Measurements from ENCODE around the gene HOXA6. TPM values are rescaled to one million over a fixed set of nuclear protein-coding genes. Genes with fewer than 3 reads are reported as not detected.

Gene HOXA6
- total and polyA plus RNA-seq, 2 donors (not counting 1 experiment from before 2014, with no cell fraction given): 1.2 to 3.6 TPM

- H3K9ac ChIP-seq (ENCODE audit: insufficient read depth, low read length): peak overlapping the region; percentile 77
- no peaks in the 10 kb centered on the region for H3K9me3 ChIP-seq (ENCODE audit: control insufficient read depth, insufficient read depth, low read depth, low read length)
- no peaks in the 10 kb centered on the region for H3K27me3 ChIP-seq (ENCODE audit: control insufficient read depth, insufficient read depth, low read length)
- peak overlapping the region; percentile 88 for H3K27ac ChIP-seq (ENCODE audit: insufficient read depth, low read length)
- peak overlapping the region; percentile 98 for H3K4me2 ChIP-seq (ENCODE audit: extremely low read depth, insufficient read depth, low read length)
- H4K20me1 ChIP-seq (ENCODE audit: control insufficient read depth, extremely low read depth, insufficient read depth, low read length): no peaks in the 10 kb centered on the region
- no peaks in the 10 kb centered on the region for H3K36me3 ChIP-seq (ENCODE audit: control insufficient read depth, insufficient read depth, low read length)
- H3K4me3 ChIP-seq (replicated peaks in 1 of 4; ENCODE audit: control extremely low read depth in 1 of 4, insufficient read depth in 1 of 4, low read depth in 3 of 4, low read length in 4 of 4): peak overlapping the region; percentile 52 to 92 (median 68)
- peaks cover 22% of the 10 kb centered on the region for H3K4me1 ChIP-seq (ENCODE audit: control insufficient read depth, extremely low read depth, insufficient read depth, low read length)
- peaks cover 70% of the 10 kb centered on the region for H3K79me2 ChIP-seq (ENCODE audit: control insufficient read depth, insufficient read depth, low read length)
- peak; percentile 22 to 42 for DNase-seq (ENCODE audit: low read depth in 2 of 2)
- H2AFZ ChIP-seq (ENCODE audit: low read length): no peak overlapping the region
- TF ChIP-seq EZH2 (IDR thresholded peaks at IDR 0.05; ENCODE audit: low read length, missing control alignments) (no peak), CTCF (conservative IDR thresholded peaks at IDR 0.05 in 1 of 2, IDR thresholded peaks at IDR 0.05 in 1 of 2; ENCODE audit: low read depth in 1 of 2, low read length in 2 of 2) (no peak)
Observed at GRCh38 chr7:27116031-27116961, 31.3 kb downstream of the HOXA6 start.

GRCh38 chr7:27115221-27116026 is 32.1 kb downstream of the HOXA6 start:
- Histone ChIP-seq H3K79me2 (ENCODE audit: control insufficient read depth, insufficient read depth, low read length) (peaks cover 71% of the 10 kb centered on the region), H3K9me3 (ENCODE audit: control insufficient read depth, insufficient read depth, low read depth, low read length) (no peaks in the 10 kb centered on the region), H2AFZ (ENCODE audit: low read length) (no peak overlapping the region), H4K20me1 (ENCODE audit: control insufficient read depth, extremely low read depth, insufficient read depth, low read length) (no peaks in the 10 kb centered on the region), H3K36me3 (ENCODE audit: control insufficient read depth, insufficient read depth, low read length) (no peaks in the 10 kb centered on the region), H3K9ac (ENCODE audit: insufficient read depth, low read length) (peak overlapping the region; percentile 77), H3K27me3 (ENCODE audit: control insufficient read depth, insufficient read depth, low read length) (no peaks in the 10 kb centered on the region), H3K27ac (ENCODE audit: insufficient read depth, low read length) (peak overlapping the region; percentile 88), H3K4me2 (ENCODE audit: extremely low read depth, insufficient read depth, low read length) (peak overlapping the region; percentile 98), H3K4me1 (ENCODE audit: control insufficient read depth, extremely low read depth, insufficient read depth, low read length) (peaks cover 17% of the 10 kb centered on the region), H3K4me3 (replicated peaks in 1 of 4; ENCODE audit: control extremely low read depth in 1 of 4, insufficient read depth in 1 of 4, low read depth in 3 of 4, low read length in 4 of 4) (peak overlapping the region; percentile 52 to 92 (median 68))
- peak; percentile 90 to 91 for DNase-seq (ENCODE audit: low read depth in 2 of 2)
- TF ChIP-seq EZH2 (IDR thresholded peaks at IDR 0.05; ENCODE audit: low read length, missing control alignments): no peak
- TF ChIP-seq CTCF (conservative IDR thresholded peaks at IDR 0.05 in 1 of 2, IDR thresholded peaks at IDR 0.05 in 1 of 2; ENCODE audit: low read depth in 1 of 2, low read length in 2 of 2): no peak

- peaks cover 17% of the 10 kb centered on the region for H3K4me1 ChIP-seq (ENCODE audit: control insufficient read depth, extremely low read depth, insufficient read depth, low read length)
- DNase-seq (ENCODE audit: low read depth in 2 of 2): no peak
- H3K27me3 ChIP-seq (ENCODE audit: control insufficient read depth, insufficient read depth, low read length): no peaks in the 10 kb centered on the region
- no peaks in the 10 kb centered on the region for H3K36me3 ChIP-seq (ENCODE audit: control insufficient read depth, insufficient read depth, low read length)
- H2AFZ ChIP-seq (ENCODE audit: low read length): no peak overlapping the region
- H3K9me3 ChIP-seq (ENCODE audit: control insufficient read depth, insufficient read depth, low read depth, low read length): no peaks in the 10 kb centered on the region
- H3K4me3 ChIP-seq (replicated peaks in 1 of 4; ENCODE audit: control extremely low read depth in 1 of 4, insufficient read depth in 1 of 4, low read depth in 3 of 4, low read length in 4 of 4): peak overlapping the region; percentile 1 to 92 (median 66)
- peak overlapping the region; percentile 88 for H3K27ac ChIP-seq (ENCODE audit: insufficient read depth, low read length)
- peaks cover 74% of the 10 kb centered on the region for H3K79me2 ChIP-seq (ENCODE audit: control insufficient read depth, insufficient read depth, low read length)
- H4K20me1 ChIP-seq (ENCODE audit: control insufficient read depth, extremely low read depth, insufficient read depth, low read length): no peaks in the 10 kb centered on the region
- peak overlapping the region; percentile 98 for H3K4me2 ChIP-seq (ENCODE audit: extremely low read depth, insufficient read depth, low read length)
- H3K9ac ChIP-seq (ENCODE audit: insufficient read depth, low read length): no peak overlapping the region
- TF ChIP-seq EZH2 (IDR thresholded peaks at IDR 0.05; ENCODE audit: low read length, missing control alignments): no peak
- TF ChIP-seq CTCF (conservative IDR thresholded peaks at IDR 0.05 in 1 of 2, IDR thresholded peaks at IDR 0.05 in 1 of 2; ENCODE audit: low read depth in 1 of 2, low read length in 2 of 2): no peak
Observed at GRCh38 chr7:27114881-27115220, 32.7 kb downstream of the HOXA6 start.
